Trophoblast cell (in vitro differentiated cells and primary cell): ENCODE measurements around the gene EXPH5.
"Not testable (repeated sequence)": the region's sequence is repeated elsewhere in the genome, so short reads cannot be mapped to it uniquely, and the experiment has no call there.

Experiments
- DNase-seq, 2 donors: peaks; one replicate each; pipeline ENCODE4 v3.0.0-alpha.2; 2016
- H2AFZ ChIP-seq: 2 replicates; pipeline ENCODE4 v1.6.1; 2013; ENCODE audit warnings: low read length, moderate library complexity, mild to moderate bottlenecking; ENCODE audit not compliant: insufficient read depth, poor library complexity
- H2AK5ac ChIP-seq: 2 replicates; pipeline ENCODE4 v1.6.1; 2013; ENCODE audit warnings: mild to moderate bottlenecking, low read length
- H2BK120ac ChIP-seq: 2 replicates; pipeline ENCODE4 v1.6.1; 2013; ENCODE audit warnings: low read length, mild to moderate bottlenecking, moderate library complexity; ENCODE audit not compliant: insufficient read depth, poor library complexity
- H2BK12ac ChIP-seq: 2 replicates; pipeline ENCODE4 v1.6.1; 2013; ENCODE audit warnings: mild to moderate bottlenecking, low read length, moderate library complexity
- H2BK5ac ChIP-seq: 2 replicates; pipeline ENCODE4 v1.6.1; 2013; ENCODE audit warnings: low read length, low read depth, moderate library complexity, mild to moderate bottlenecking; ENCODE audit not compliant: poor library complexity
- H3K14ac ChIP-seq: 2 replicates; pipeline ENCODE4 v1.6.1; 2013; ENCODE audit warnings: mild to moderate bottlenecking, low read length
- H3K18ac ChIP-seq: 2 replicates; pipeline ENCODE4 v1.6.1; 2013; ENCODE audit warnings: mild to moderate bottlenecking, low read length
- H3K23ac ChIP-seq: 2 replicates; pipeline ENCODE4 v1.6.1; 2013; ENCODE audit warnings: low read length
- H3K27ac ChIP-seq: 2 replicates; pipeline ENCODE4 v1.5.1; 2013; ENCODE audit warnings: low read depth, mild to moderate bottlenecking, inconsistent platforms, low read length, moderate library complexity
- H3K27me3 ChIP-seq: 2 replicates; pipeline ENCODE4 v1.6.1; 2013; ENCODE audit warnings: inconsistent platforms, mild to moderate bottlenecking, low read length, moderate library complexity; ENCODE audit not compliant: insufficient read depth
- H3K36me3 ChIP-seq, 2 experiments: 1 replicate in 1 of 2; 2 replicates in 1 of 2; pipeline ENCODE4 v1.6.1; 2013; ENCODE audit warnings: low read length in 2 of 2, mild to moderate bottlenecking in 2 of 2, moderate library complexity in 1 of 2; ENCODE audit not compliant: insufficient read depth in 2 of 2, control insufficient read depth in 1 of 2
- H3K4ac ChIP-seq: 2 replicates; pipeline ENCODE4 v1.6.1; 2013; ENCODE audit warnings: low read depth, mild to moderate bottlenecking, low read length, moderate library complexity
- H3K4me1 ChIP-seq, 2 experiments: 1 replicate in 1 of 2; 2 replicates in 1 of 2; pipeline ENCODE4 v1.6.1; 2013; ENCODE audit warnings: low read length in 2 of 2, mild to moderate bottlenecking in 2 of 2, moderate library complexity in 1 of 2; ENCODE audit not compliant: insufficient read depth in 2 of 2, control insufficient read depth in 1 of 2
- H3K4me2 ChIP-seq: 2 replicates; pipeline ENCODE4 v1.6.1; 2013; ENCODE audit warnings: inconsistent platforms, mild to moderate bottlenecking, low read length, moderate library complexity
- H3K4me3 ChIP-seq: 2 replicates; pipeline ENCODE4 v1.5.1; 2013; ENCODE audit warnings: mild to moderate bottlenecking, low read depth, low read length, inconsistent platforms
- H3K79me1 ChIP-seq: one replicate; pipeline ENCODE4 v1.6.1; 2013; ENCODE audit warnings: low read length
- H3K79me2 ChIP-seq: 2 replicates; pipeline ENCODE4 v1.6.1; 2013; ENCODE audit warnings: low read length, mild to moderate bottlenecking; ENCODE audit not compliant: control insufficient read depth, insufficient read depth, poor library complexity
- H3K9ac ChIP-seq: 2 replicates; pipeline ENCODE4 v1.6.1; 2013; ENCODE audit warnings: mild to moderate bottlenecking, low read length
- H3K9me3 ChIP-seq: 2 replicates; pipeline ENCODE4 v1.6.1; 2013; ENCODE audit warnings: low read depth, mild to moderate bottlenecking, control low read depth, inconsistent platforms, low read length; ENCODE audit not compliant: insufficient read depth
- H4K12ac ChIP-seq: 2 replicates; pipeline ENCODE4 v1.6.1; 2013; ENCODE audit warnings: low read depth, mild to moderate bottlenecking, low read length, moderate library complexity
- H4K8ac ChIP-seq: 2 replicates; pipeline ENCODE4 v1.6.1; 2013; ENCODE audit warnings: low read depth, mild to moderate bottlenecking, low read length, moderate library complexity
- H4K91ac ChIP-seq: one replicate; pipeline ENCODE4 v1.6.1; 2013; ENCODE audit warnings: low read depth, mild to moderate bottlenecking, low read length, moderate library complexity
- WGBS: extraction: QIAGEN DNeasy Blood & Tissue Kit; methylation state at CpG from one replicate; pipeline ENCODE4 v1.1.7; 2013; ENCODE audit warnings: missing lambda C conversion rate; ENCODE audit not compliant: insufficient read length, insufficient coverage; ENCODE audit errors: extremely low coverage; 5-methylcytosine and 5-hydroxymethylcytosine counted together

The EXPH5 gene

DNA sequence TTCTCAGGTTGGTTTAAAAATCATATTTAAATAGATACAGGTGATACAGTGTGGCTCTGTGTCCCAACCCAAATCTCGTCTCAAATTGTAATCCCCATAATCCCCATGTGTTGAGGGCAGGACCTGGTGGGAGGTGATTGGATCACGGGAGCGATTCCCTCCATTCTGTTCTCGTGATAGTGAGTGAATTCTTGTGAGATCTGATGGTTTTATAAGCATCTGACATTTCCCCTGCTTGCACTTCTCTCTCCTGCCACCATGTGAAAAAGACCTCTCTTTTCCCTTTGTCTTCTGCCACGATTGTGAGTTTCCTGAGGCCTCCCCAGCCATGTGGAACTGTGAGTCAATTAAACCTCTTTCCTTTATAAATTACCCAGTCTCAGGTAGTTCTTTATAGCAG, 9.2 kb upstream of the EXPH5 start:
- not testable (repeated sequence) for H3K27ac ChIP-seq, H2AK5ac ChIP-seq, H2BK12ac ChIP-seq, H2AFZ ChIP-seq, H3K79me2 ChIP-seq, H2BK5ac ChIP-seq, H3K14ac ChIP-seq, H3K9ac ChIP-seq, H3K9me3 ChIP-seq, H2BK120ac ChIP-seq, H4K12ac ChIP-seq, H3K27me3 ChIP-seq, H3K79me1 ChIP-seq, H3K4ac ChIP-seq, H3K4me3 ChIP-seq, H4K91ac ChIP-seq, DNase-seq, H3K36me3 ChIP-seq, H3K18ac ChIP-seq, H3K23ac ChIP-seq, H3K4me1 ChIP-seq, H3K4me2 ChIP-seq, H4K8ac ChIP-seq
- no CpG with 5 or more reads among the region's 5 CpGs for WGBS

DNA sequence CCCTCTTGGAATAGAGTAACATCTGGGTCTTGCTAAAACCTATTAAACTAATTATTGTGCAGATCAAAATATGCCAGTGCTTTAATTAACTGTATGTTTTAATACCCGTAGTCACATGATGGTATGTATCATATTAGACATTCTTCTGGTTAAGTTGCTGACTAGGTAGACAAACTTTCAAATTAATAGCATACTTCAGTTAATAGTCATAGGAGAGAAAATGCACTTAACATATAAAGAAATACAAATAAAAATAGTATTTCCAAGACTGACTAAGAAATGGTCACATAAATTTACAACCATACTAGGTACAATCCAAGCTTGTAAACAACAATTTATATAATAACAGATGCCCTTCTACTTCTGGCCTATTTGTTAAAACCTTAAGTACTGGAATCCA, 7.6 kb upstream of the EXPH5 start:
- H3K4me1 ChIP-seq, result peaks cover 2 to 8% of the 10 kb centered on the region in 2 experiments
- no peak overlapping the region for H3K23ac ChIP-seq
- no peak overlapping the region for H3K4ac ChIP-seq
- H2BK120ac ChIP-seq, result no peak overlapping the region
- peak in 1 of 2 donors; percentile 37 for DNase-seq
- H3K4me3 ChIP-seq, result no peak overlapping the region
- no peak overlapping the region for H4K91ac ChIP-seq
- no CpG with 5 or more reads among the region's 1 CpG for WGBS
- H2AK5ac ChIP-seq, result no peak overlapping the region
- no peak overlapping the region for H3K14ac ChIP-seq
- no peak overlapping the region for H3K18ac ChIP-seq
- no peaks in the 10 kb centered on the region for H3K27me3 ChIP-seq
- no peaks in the 10 kb centered on the region for H3K36me3 ChIP-seq
- no peak overlapping the region for H3K4me2 ChIP-seq
- no peak overlapping the region for H2BK5ac ChIP-seq
- H3K27ac ChIP-seq, result no peak overlapping the region
- no peak overlapping the region for H4K12ac ChIP-seq
- no peaks in the 10 kb centered on the region for H3K9me3 ChIP-seq
- peaks cover 2% of the 10 kb centered on the region for H3K79me1 ChIP-seq
- H3K79me2 ChIP-seq, result no peaks in the 10 kb centered on the region
- H3K9ac ChIP-seq, result no peak overlapping the region
- H4K8ac ChIP-seq, result no peak overlapping the region
- H2BK12ac ChIP-seq, result no peak overlapping the region
- no peak overlapping the region for H2AFZ ChIP-seq

DNA sequence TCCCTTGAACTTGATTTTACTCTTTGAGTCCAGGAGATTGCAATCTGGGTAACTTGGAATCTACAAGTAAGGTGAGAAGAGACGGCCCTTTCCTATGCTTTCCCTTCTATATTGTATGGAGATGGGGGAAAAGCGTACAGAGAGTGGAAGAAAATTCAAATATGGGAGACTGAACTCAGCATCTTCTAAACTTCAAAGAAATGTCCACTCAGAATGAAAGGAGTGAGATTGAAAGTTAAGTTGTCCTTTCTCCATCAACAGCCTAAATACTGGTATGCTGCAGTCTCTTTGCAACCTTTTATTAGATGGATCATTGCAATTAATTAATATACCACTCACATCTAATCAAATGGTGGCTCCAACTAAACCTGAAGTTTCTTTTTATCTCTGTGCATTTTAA, 6.4 kb upstream of the EXPH5 start:
- H3K27ac ChIP-seq, result peak overlapping the region; percentile 24
- no peaks in the 10 kb centered on the region for H3K79me2 ChIP-seq
- peaks cover 2 to 6% of the 10 kb centered on the region in 2 experiments for H3K4me1 ChIP-seq
- H3K23ac ChIP-seq, result no peak overlapping the region
- no peak overlapping the region for H2BK12ac ChIP-seq
- H4K91ac ChIP-seq, result no peak overlapping the region
- no peak overlapping the region for H3K18ac ChIP-seq
- no peak overlapping the region for H2AK5ac ChIP-seq
- no peaks in the 10 kb centered on the region for H3K36me3 ChIP-seq
- no peak for DNase-seq
- no peak overlapping the region for H2BK120ac ChIP-seq
- no peak overlapping the region for H3K9ac ChIP-seq
- no peaks in the 10 kb centered on the region for H3K27me3 ChIP-seq
- H3K4ac ChIP-seq, result no peak overlapping the region
- no peaks in the 10 kb centered on the region for H3K79me1 ChIP-seq
- no peak overlapping the region for H3K14ac ChIP-seq
- no peak overlapping the region for H4K12ac ChIP-seq
- H2AFZ ChIP-seq, result no peak overlapping the region
- no peak overlapping the region for H3K4me3 ChIP-seq
- no CpG with 5 or more reads among the region's 2 CpGs for WGBS
- H3K9me3 ChIP-seq, result no peaks in the 10 kb centered on the region
- H2BK5ac ChIP-seq, result no peak overlapping the region
- no peak overlapping the region for H4K8ac ChIP-seq
- no peak overlapping the region for H3K4me2 ChIP-seq

GRCh38 chr11:108597736-108598355, 4.3 kb upstream of the EXPH5 start:
- Histone ChIP-seq H3K14ac (no peak overlapping the region), H2BK120ac (peak overlapping the region; percentile 67), H3K27me3 (no peaks in the 10 kb centered on the region), H2BK12ac (peak overlapping the region; percentile 89), H3K4me3 (no peak overlapping the region), H2AK5ac (no peak overlapping the region), H3K4ac (no peak overlapping the region), H3K27ac (peak overlapping the region; percentile 33), H3K23ac (no peak overlapping the region), H3K79me1 (peaks cover 5% of the 10 kb centered on the region), H3K18ac (no peak overlapping the region), H2BK5ac (no peak overlapping the region), H3K36me3 (no peaks in the 10 kb centered on the region), H3K9me3 (no peaks in the 10 kb centered on the region), H3K4me2 (no peak overlapping the region), H2AFZ (no peak overlapping the region), H4K8ac (no peak overlapping the region), H3K9ac (no peak overlapping the region), H4K12ac (no peak overlapping the region), H4K91ac (no peak overlapping the region), H3K79me2 (peaks cover 1% of the 10 kb centered on the region), H3K4me1 (peaks cover 4 to 6% of the 10 kb centered on the region in 2 experiments)
- DNase-seq, result peak; percentile 81 to 85
- no CpG with 5 or more reads among the region's 5 CpGs for WGBS
